ENCODE data around the gene ZNRD2. TPM values are rescaled to one million over a fixed set of nuclear protein-coding genes. Genes with fewer than 3 reads are reported as not detected.
A peak's percentile ranks its signal among the peaks of the same experiment; 100 is the strongest.

ZNRD2 gene
- total RNA-seq, 1 donor from 2014 or later: 67.3 TPM

GRCh38 chr11:65538232-65538914, 31.9 kb upstream of the ZNRD2 start:
- no peak overlapping the region for H3K4me3 ChIP-seq (ENCODE audit: low read depth, low read length)
- H3K27me3 ChIP-seq (ENCODE audit: control insufficient read depth, insufficient read depth, low read length): no peaks in the 10 kb centered on the region
- peaks cover 2% of the 10 kb centered on the region for H3K36me3 ChIP-seq (ENCODE audit: control insufficient read depth, insufficient read depth, low read length)
- no peak for TF ChIP-seq CTCF (IDR thresholded peaks at IDR 0.05; ENCODE audit: insufficient read depth, low read length, poor library complexity, severe bottlenecking)
- no peak for DNase-seq (ENCODE audit: low read depth)

- Histone ChIP-seq H3K4me3 (ENCODE audit: low read depth, low read length) (no peak overlapping the region), H3K36me3 (ENCODE audit: control insufficient read depth, insufficient read depth, low read length) (peaks cover 2% of the 10 kb centered on the region), H3K27me3 (ENCODE audit: control insufficient read depth, insufficient read depth, low read length) (no peaks in the 10 kb centered on the region)
- no peak for DNase-seq (ENCODE audit: low read depth)
- no peak for TF ChIP-seq CTCF (IDR thresholded peaks at IDR 0.05; ENCODE audit: insufficient read depth, low read length, poor library complexity, severe bottlenecking)
Measured at GRCh38 chr11:65538915-65539743, 31.1 kb upstream of the ZNRD2 start.

GRCh38 chr11:65539744-65540289, 30.5 kb upstream of the ZNRD2 start:
- no peak for DNase-seq (ENCODE audit: low read depth)
- Histone ChIP-seq H3K27me3 (ENCODE audit: control insufficient read depth, insufficient read depth, low read length) (no peaks in the 10 kb centered on the region), H3K4me3 (ENCODE audit: low read depth, low read length) (peak overlapping the region; percentile 35), H3K36me3 (ENCODE audit: control insufficient read depth, insufficient read depth, low read length) (peaks cover 2% of the 10 kb centered on the region)
- TF ChIP-seq CTCF (IDR thresholded peaks at IDR 0.05; ENCODE audit: insufficient read depth, low read length, poor library complexity, severe bottlenecking): no peak

DNA sequence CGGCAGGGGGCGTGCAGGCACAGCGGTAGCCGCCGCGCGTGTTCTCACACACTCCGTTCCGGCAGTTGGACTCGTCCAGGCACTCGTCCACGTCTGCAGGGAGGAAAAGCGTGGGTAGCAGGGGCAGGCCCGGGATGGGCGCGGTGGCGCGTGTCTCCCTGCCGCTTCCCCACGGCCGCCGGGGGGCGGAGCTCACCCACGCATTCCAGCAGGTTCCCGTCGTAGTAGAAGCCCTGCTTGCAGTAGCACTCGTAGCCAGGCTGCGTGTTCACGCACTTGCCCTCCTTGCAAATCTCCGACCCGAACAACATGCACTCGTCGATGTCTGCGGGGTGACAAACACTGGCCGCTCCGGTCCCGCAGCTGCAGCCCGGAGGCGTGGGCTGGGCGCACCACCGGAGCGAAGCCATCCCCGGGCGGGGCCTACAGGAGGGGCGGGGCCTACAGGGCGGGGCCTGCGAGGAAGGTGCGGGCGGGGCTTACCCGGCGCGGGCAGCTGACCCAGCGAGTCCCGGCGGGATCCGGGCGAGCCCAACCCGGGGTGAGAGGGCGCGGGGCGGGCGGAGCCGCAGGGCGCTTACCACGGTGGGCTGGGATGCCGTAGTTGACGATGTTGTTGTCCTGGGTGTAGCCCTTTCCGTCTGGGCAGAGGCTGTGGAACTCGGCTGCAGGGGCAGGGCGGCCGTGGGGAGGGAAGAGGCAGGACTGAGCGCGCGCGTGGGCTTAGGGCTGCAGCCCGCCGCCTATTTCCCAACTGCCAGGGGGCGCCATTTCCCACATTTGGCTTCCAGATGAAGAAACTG, 29.8 kb upstream of the ZNRD2 start:
- Histone ChIP-seq H3K36me3 (ENCODE audit: control insufficient read depth, insufficient read depth, low read length) (peaks cover 2% of the 10 kb centered on the region), H3K27me3 (ENCODE audit: control insufficient read depth, insufficient read depth, low read length) (no peaks in the 10 kb centered on the region), H3K4me3 (ENCODE audit: low read depth, low read length) (peak overlapping the region; percentile 35)
- DNase-seq (ENCODE audit: low read depth): no peak
- peak; percentile 83 for TF ChIP-seq CTCF (IDR thresholded peaks at IDR 0.05; ENCODE audit: insufficient read depth, low read length, poor library complexity, severe bottlenecking)

DNA sequence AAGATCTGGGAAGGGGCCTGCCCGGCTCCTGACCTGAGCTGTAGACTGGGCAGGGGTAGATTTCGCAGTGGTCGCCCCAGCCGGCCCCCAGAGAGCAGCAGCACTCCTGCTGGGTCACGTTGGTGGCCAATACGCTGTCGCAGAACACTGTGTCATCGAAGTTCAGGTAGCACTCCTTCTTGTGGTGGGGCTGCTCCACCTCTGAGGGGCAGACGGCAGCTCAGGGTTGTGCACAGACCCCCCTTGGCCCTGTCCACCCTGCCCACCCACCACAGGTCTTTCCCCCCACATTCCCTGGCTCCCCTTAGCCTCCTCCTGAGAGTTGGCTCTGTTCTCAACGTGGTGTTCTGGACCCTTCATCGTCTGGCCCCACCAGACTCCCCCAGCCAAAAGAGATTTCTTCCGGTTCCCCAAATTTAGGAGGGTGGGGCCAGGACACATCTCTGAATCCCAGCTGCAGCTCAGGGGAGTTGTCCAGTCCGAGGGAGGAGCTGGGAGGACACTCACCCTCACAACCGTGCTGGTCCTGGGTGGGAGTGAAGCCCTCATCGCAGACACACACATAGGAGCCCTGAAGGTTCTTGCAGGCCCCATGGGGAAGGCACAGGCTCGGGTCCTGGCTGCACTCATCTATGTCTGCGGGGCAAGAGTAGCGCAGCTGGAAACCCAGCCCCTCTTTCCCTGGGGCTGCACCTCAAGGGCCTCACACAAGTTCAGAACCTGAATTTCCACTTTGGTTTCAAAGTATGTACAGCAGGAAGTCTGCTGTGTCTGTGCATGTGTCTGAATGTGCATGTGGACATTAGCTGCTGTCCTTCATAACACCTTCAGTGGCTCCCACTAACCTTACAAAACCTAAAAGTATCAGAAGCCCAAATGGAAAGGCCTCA, 28.9 kb upstream of the ZNRD2 start:
- DNase-seq (ENCODE audit: low read depth): no peak
- Histone ChIP-seq H3K36me3 (ENCODE audit: control insufficient read depth, insufficient read depth, low read length) (no peaks in the 10 kb centered on the region), H3K4me3 (ENCODE audit: low read depth, low read length) (no peak overlapping the region), H3K27me3 (ENCODE audit: control insufficient read depth, insufficient read depth, low read length) (no peaks in the 10 kb centered on the region)
- no peak for TF ChIP-seq CTCF (IDR thresholded peaks at IDR 0.05; ENCODE audit: insufficient read depth, low read length, poor library complexity, severe bottlenecking)
